ENCODE measurements around the gene ETS1.

DNA sequence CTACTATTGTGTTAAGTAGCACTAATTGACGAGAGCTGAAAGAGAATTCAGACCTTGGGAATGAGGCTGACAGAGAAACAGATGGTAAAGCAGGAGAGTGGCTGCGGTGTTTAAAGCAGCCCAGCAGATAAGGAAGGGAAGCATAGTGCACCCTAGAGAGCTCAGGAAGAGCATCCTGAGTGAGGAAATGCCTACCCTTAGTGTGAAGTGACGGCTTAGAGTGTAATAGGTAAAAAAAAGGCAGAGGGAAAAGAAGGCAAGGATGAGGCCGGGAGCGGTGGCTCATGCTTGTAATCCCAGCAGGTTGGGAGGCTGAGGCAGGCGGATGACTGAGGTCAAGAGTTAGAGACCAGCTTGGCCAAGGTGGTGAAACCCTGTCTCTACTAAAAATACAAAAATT is 22.4 kb upstream of the ETS1 start:
- TF ChIP-seq CTCF (IDR thresholded peaks at IDR 0.05 in 4 of 5, conservative IDR thresholded peaks at IDR 0.05 in 1 of 5) (no peak), POLR2A (IDR thresholded peaks at IDR 0.05) (no peak)

All from gastrocnemius medialis (tissue), 4 donors.